Myocyte (in vitro differentiated cells): ENCODE data around the gene FAM83F. TPM values are rescaled to one million over a fixed set of nuclear protein-coding genes. Genes with fewer than 3 reads are reported as not detected.
A peak's percentile ranks its signal among the peaks of the same experiment; 100 is the strongest.
"Not testable (repeated sequence)": the region's sequence is repeated elsewhere in the genome, so short reads cannot be mapped to it uniquely, and the experiment has no call there.

ENCODE experiments used
- DNase-seq: peaks from one replicate; pipeline ENCODE4 v3.0.0-alpha.2; 2012; ENCODE audit warnings: low read depth
- total RNA-seq: library from RNA; depleted of rRNA; stranded (reverse); fragments of >200 nt; gene quantifications from 2 replicates; pipeline ENCODE4 v1.2.3, GENCODE V29; 2014

FAM83F gene
- total RNA-seq, 1 donor from 2014 or later: not detected

DNA sequence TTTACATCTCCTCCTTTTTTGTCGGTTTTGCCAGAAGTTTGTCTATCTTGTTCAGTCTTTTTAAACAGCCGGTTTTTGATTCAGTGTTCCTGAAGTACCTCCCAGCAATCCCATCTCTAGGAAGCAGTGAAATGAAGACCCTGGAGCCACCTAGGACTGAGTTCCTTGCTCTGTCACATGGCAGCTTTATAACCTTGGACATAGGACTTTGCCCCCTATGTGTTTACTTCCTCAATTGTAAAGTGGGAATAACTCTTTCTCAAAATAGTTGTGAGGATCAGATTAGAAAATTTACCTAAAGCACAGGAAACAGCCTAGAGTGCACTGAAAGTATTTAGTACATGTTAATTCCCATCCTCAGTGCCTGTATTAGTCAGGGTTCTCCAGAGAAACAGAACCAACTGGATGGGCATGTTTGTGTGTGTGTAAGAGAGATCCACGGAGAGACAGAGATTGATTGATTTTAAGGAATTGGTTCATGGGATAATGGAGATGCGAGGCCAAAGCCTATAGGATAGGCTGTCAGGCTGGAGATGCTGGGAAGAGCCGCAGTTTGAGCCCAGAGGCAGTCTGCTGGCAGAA is 20.0 kb downstream of the FAM83F start:
- no peak for DNase-seq

DNA sequence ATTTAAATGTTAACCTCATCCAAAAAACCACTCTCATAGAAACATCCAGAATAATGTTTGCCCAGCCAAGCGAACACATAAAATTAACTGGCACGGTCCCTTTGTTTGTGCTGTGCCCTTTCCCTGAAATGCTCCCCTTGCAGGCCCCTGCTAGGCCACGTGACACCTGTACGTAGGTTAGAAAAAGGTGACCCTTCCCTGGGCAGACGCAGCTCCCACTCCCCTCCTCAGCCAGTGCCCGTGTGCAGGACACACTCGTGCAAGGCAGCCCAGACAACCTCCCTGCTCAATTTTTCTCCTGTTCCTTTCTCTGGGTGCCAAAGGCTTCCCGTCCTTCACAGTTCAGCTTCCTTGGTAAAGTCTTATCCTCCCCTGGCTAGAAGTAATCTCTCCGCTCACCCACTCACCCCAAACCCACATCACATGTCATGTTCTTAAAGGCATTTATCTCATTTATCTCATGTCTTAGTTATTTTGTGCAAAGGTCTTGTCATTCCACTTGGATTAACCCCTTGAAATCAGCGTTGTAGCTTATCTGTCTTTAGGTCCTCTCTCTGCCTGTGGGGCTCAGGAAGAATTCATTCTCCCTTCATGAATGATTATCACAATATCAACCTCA is 20.7 kb downstream of the FAM83F start:
- no peak for DNase-seq

DNA sequence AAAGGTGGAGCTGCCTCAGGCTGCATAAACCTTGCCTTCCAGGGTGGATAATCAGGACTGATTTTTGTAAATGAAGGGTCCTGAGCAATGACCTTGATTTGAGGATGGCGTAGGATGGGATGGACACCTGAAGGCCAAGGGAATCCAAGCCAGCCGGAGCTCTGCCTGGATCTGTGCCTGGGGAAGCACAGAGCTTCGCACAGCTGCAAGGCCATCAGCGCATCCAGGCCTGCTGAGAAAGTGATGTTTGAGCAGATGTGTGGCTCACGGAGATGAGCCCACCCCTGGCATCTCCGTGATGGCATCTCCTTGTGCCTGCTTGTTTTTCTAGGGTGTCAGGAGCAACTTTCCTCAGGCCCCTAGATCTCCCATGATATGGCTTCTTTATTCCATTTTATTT is 23.3 kb downstream of the FAM83F start:
- DNase-seq: no peak

DNA sequence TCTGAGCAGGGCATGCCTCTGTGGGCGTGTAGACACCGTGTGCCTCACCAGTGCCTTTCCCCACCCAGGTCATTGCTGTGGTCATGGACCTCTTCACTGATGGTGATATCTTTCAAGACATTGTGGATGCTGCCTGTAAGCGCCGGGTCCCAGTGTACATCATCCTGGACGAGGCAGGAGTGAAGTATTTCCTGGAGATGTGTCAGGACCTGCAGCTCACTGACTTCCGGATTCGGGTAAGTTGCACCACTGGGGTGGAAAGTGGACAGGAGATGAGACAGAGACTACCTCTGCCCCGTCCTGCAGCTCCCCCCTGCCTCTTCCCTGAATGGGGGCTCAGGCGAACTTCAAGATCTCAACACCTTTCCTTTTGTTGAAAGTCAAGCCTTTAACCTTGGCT is 24.3 kb downstream of the FAM83F start:
- no peak for DNase-seq

DNA sequence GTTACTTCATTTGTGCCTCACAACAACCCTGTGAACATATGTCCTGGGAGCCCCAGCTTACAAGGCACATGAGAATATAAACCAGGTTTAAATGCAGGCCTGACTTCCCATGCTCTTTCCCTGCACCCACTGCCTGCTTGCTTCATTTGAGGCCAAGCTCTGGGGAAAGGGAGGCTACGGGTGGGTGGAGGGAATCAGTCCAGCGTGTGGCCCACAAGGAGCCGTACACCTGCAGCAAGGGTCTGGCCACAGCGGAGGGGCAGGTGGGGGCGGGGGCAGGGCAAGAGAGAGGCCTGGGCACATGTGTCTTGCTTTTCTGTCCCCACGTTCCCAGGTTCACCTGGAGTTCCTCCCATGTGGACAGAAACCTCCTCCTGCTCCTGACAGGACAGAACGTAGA is 26.2 kb downstream of the FAM83F start:
- no peak for DNase-seq

DNA sequence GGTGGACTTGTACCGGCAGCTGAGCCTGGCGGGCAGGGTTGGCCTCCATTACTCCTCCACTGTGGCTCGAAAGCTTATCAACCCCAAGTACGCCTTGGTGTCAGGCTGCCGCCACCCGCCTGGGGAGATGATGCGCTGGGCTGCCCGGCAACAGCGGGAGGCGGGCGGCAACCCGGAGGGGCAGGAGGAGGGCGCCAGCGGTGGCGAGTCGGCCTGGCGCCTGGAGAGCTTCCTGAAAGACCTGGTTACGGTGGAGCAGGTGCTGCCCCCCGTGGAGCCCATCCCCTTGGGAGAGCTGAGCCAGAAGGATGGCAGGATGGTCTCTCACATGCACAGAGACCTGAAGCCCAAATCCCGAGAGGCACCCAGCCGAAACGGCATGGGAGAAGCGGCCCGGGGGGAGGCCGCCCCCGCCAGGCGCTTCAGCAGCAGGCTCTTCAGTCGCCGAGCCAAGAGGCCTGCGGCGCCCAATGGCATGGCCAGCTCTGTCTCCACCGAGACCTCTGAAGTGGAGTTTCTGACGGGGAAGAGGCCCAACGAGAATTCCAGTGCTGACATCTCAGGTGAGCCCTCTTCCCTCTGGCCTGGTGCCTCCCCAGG is 26.7 kb downstream of the FAM83F start:
- no peak for DNase-seq

DNA sequence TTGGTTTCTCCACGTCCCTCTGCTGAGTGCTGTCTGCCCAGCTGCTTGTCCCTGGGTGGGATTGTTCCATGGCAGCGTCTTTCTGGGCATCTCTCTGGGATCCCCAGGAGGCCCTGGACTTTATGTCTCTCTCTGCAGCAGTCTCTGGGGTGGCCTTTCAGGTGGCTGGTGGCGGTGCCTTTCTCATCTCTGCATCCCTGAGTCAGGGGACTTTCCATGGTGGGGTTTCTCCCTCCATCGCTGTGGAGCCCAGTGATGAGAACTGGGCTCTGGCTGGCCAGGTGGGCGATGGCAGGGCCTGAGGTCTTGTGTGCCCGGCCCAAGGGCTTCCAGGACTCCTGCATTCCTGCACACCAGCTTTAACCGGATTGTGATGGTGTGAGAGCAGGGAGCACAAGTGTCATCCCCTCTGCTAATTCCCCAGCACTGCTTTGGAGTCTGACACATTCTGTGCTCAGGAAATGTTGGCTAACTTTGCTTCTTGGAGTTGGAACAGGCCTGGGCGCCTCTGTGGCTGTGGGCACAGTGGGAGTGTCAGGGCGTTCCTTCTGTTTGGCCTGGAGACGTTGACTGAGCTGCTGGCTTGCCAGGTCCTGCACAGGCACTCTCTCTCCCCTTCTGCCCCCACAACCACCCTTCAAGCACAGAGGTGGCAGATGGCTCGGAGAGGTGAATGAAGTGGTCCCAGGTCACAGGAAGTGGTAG is 27.9 kb downstream of the FAM83F start:
- DNase-seq: no peak

DNA sequence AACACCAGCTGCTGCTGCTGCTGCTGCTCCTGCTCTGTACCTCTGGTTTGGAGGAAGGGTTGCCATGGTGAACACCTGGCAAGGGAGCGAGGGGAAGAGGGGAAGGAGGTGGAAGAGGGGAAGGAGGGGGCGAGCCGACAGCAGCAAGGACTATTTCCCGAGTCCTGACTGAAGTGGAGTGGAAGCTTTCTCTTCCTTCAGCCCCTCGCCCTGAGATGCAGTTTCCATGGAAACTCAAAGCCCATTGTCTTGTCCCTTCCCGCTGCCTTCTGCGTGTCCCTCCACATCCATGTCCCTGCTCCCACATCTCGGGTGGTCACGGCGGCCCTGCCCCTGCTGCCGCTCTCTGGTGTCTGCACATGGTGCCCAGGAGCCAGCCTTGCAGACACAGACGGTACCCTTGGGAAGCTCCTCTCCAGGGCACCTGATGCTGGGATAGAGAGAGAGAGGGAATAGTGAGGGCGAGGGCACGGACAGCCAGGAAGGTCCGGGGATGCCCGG is 28.6 kb downstream of the FAM83F start:
- DNase-seq: no peak

DNA sequence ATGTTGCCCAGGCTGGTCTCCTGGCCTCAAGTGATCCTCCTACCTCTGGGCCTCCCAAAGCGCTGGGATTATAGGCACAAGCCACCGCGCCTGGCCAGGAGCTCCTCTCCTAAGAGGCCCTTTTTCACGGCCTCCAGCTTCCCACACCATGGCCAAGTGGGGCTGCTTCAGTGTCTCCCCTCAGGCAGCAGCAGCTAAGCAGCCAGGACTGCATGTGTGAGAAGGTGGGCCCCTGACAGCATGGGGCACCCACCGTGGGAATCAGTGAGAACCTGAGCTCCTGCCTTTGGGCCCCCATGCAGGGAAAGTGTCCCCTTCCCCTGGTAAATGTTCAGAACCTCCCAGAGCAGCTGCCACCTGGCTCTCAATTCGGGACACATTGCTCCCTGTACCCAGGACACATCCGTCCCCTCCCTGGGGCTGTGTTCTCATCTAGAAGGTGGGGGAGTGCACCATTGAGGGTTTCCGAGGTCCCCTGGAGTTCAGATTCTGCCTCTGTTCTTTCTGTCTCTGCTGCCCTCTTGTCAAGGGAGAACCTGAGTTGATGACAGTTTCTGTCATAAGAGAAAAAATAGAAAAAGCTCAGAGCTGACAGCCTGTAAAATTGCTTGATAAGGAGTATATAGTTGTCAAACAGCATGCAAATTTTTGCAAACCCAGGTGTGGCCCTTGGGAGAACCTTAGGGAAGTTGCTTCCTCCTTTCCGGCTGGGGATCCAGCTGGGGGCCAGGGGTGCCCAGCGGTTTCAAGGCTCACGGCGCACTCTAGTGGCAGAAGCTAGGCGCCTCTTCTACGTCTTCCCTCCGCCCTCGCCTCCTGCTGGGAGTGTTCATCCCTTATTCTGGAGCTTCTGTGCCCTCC is 29.7 kb downstream of the FAM83F start:
- peak; percentile 61 for DNase-seq

DNA sequence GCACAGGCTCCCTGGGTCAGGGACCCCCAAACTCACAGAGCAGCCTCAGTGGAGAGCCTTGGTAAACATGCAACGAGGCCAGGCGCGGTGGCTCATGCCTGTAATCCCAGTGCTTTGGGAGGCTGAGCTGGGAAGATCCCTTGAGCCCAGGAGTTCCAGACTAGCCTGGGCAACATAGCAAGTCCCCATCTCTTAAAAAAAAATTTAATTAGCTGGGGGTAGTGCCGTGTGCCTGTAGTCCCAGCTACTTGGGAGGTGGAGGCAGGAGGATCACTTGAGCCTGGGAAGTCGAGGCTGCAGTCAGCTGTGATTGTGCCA is 30.3 kb downstream of the FAM83F start:
- DNase-seq: not testable (repeated sequence)

DNA sequence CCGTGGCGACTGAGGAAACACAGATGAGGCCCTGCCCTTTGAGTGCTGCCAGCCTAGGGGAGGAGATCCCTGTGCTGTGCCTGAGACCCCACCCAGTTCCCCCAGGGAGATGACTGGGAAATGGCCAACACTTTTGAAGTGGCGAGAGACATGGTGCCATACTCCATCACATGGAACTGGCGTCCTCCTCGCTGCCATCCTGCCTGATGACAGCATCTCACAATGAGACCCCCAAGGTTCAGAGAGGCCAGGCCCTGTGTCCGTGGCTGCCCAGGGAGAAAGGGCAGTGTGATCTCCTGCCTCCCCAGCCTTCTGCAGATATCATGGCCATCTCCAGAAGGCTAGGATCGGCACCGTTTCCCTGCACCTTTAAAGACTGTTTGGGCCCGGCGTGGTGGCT is 31.1 kb downstream of the FAM83F start:
- DNase-seq: no peak

DNA sequence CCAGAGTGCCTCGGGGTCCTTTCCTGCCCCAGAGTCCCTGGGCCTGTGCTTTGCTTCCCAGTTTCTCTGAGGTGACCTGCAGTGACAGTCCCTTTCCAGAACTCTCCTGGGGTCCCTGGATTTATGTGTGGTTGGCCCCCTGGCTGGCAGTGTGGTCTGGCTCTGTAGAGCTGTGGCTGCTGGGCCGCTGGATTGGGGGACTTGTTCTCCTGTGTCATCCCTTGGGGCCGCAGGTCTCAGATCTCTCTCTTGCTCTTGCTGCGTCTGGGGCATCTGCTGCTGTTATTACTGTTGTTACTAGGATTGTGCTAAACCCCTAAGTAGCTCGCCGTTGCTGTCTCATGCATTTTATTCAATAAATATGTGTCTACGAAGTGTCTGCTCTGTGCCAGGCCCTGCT is 31.9 kb downstream of the FAM83F start:
- DNase-seq: no peak

DNA sequence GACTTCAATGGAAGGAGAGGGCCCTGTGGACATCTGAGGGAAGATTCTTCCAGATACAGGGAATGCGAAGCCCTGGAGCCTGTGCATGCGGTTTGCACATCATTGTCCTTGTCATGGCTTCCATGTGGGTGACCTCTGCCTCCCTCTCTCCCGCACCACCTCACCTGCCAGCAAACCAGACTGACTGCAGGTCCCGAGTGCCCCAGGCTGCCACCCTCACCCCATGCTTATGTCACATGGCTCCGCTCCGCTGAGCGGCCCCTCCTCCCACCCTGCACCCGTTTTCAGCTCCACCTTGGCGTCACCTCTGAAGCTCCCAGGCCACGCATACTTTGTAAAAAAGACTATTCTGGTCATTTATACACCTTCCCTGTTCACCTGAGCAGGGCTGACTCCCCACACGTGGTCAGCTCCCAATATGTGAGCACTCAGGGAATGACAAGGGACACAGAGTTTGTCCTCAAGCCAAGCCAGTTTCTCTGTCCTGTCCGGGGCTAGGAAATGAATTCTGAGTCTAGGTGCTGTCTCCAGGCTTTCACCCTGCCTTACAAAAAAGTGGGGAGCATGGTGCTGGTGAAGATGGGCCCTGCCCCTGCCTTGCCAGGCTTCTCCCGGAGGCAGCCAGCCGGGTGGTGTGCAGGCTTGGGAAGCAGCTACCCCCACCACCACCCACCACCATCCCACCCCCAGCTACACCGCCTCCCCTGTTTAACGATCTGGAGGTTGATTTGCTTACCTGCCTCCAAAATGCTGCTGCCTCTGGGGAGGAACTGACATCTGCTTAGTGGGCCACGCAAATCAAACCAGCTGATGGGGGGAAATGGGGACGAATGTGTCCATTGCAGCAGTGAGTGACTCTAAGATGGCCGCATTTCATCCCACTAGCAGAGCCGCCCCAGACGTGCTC is 32.7 kb downstream of the FAM83F start:
- no peak for DNase-seq

DNA sequence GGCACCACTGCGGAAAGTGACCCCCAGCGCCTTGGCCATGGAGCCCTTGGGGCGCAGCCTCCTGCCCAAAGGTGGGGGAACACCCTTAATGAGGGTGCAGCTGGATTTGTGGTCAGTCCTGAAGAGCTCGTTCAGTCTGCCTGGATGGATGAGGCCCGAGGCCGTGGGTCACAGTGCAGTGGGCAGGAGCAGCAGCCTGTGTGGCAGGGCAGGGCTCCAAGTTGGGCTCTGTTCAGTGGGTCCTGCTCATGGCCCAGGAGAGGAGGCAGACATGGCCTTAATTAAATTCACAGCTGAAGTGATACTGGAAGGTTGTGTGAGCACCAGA is 33.3 kb downstream of the FAM83F start:
- no peak for DNase-seq

DNA sequence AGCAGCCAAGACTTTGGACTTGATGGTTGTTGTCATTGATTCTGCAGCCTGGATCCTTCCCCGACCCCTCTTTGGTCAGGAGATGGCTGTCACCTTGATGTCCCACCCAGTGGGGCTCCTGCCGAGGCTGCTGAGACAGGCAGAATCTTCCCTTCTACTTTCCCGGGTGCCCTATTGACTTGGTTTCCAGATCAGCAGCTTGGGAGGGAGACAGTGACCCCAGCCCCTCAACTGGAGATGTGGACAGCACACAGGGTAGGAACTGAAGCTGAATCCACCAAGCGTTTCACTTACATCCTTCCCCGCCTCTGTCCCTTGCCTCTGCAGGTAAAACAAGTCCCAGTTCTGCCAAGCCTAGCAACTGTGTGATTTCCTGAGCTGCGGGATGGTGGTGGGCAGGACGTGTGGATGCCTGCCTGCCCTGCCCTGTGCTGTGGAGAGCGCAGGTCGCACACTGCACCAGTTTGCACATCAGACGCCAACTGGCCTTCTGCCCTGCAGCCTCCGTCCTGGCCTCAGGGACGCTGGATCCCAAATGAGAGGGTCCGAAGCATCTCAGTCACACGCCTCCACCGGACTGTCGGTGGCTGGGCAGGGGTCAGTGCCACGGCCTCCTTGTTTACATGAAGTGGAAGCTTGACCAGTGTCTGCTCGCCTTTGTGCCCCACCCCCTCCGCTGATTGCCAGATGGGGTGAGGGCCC is 34.6 kb downstream of the FAM83F start:
- no peak for DNase-seq

DNA sequence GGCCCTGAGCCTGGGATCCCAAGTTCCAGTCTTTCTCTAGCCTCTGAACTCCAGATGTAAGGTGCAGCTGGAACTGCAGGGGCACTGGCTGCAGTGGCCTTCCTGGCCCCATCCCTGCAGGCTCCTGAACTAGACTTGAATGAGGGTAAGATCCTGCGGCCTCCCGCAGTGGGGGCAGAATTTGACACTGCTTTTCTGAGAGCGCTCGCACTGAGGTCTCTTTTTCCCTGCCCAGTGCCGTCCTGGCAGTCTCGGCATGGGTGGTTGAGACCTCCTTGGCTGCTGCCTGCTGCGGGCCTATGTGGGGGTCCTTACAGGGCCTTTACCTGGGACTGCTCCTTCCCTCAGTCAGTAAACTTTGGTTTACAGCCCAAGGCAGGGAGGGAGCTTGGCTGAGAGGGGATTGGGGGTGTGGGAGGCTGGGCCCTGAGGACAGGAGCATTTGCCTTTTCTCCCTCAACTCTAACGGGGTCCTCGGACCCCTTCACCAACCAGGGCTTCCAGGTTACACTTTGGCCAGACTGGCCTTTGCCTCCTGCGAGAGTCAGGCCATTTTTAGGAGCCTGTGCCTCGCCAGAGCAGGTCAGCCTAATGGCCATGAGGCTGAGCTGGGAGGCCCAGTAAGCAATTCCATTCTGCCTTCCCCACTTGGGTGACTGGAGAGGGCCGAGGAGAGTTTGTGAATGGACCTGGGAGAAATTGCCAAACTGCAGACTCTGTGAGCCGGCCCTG is 35.4 kb downstream of the FAM83F start:
- no peak for DNase-seq

DNA sequence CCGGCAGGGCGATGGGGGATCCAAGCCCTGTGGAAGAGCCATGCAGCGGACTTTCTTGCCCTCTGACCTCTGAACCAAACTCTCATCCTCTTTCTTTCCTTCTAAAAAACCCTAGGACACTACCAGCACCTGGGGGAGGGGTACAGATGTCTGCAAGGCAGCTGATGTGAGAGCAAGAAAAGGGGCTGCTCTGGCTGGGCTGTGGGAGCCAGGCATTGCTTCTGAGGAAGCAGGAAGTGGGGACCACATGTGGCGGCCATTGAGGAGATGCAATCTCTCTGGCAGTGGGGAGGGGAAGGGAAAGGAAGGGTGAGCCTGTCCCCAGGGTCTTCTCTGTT is 36.0 kb downstream of the FAM83F start:
- no peak for DNase-seq

DNA sequence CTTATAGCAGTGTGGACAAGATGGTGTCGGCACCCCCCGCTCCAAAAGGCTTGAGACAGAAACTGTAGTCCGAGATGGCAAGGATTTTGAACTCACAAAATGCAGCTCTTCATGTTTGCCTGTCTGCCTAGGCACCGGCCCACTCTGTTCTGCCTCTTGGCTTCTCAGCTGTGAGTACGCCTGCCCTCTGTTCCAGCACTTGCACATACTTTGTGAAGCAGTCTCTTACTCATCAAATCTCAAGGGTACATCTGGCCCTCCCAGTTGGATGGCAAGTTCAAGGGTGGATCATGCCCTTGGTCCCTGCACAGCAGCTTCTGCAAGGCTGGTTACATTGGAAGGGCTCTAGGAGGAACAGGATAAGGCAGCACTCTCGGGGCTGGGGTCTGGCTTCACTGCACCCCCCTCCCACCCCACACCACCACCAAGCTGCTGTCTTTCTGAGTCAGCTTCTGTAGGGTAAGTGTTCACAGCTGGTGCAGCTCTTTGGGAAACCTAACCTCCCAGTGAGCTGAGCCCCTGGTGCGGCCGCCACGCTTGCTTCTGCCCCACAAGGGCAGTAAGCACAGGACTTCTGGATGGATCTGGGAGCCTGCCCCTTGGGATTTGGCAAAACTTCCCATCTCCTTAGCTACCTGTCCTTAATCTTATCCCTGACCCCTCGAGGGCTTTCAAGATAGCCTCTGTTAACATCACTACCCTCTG is 37.2 kb downstream of the FAM83F start:
- peak; percentile 12 for DNase-seq
